Left cardiac atrium (tissue), 4 donors: ENCODE results near the gene TTC39B. TPM values are rescaled to one million over a fixed set of nuclear protein-coding genes. Genes with fewer than 3 reads are reported as not detected.

Experiments
- ATAC-seq, 2 donors: fragments of 200-7000 bp; cut with Tn5 transposase; one replicate each; pipeline ENCODE4 v1.9.1; 2020; ENCODE audit warnings: mild to moderate bottlenecking in 2 of 2, moderate library complexity in 2 of 2
- DNase-seq: peaks from one replicate; pipeline ENCODE4 v3.0.0-alpha.2; 2020
- intact Hi-C, 2 donors: fragments of 100-400 bp; cut with DNase I; formaldehyde crosslinking; loops; one replicate each; pipeline versions ENCODE4 v1.14.1 to v1.15.1; 2022 to 2023
- total RNA-seq, 2 donors: library from RNA; stranded (reverse); fragmentation: NEBNext Ultra II Directional; extraction: Animal tissue kit (Norgen Biotek cat#: 25700); gene quantifications; one replicate each; pipeline ENCODE4 v1.2.1, GENCODE V29; 2021
- donor health status: DM: no; HTN: yes; CAD: no.
- donor health status: DM: no; HTN: yes; CAD: no; lungs with severe emphysema.
- donor health status: DM: yes; HTN: yes; CAD: no.
- donor health status: Dilated cardiomyopathy.

Gene TTC39B
- total RNA-seq, 2 donors from 2014 or later, result 2.9 to 4.8 TPM

DNA sequence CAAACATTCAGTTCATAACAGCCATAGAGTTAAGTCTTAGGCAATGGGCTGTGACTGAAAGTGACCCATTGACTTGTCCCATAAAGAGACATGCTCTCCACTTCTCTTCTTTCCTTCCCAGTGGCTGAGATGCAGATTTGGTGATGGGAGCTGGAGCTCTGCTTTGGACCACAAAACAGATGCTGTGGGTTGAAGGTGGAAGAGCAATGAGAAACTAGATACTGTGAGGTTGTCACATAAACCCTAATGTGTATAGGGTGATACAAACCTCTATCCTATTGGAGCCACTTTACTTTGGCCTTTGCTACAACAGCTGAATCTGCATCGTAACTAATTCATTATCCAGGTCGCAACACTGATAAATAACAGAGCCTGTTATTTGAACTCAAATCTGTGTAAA lies 192.0 kb downstream of the TTC39B start:
- ATAC-seq, result no peak
- intact Hi-C loops, result no loop called here
- no peak for DNase-seq

Other genes starting within 250 kb of the TTC39B start
- gene SNAPC3, start 115.7 kb upstream of the TTC39B start, total RNA-seq, result 10 to 100 TPM; 22.6 to 23.6 TPM
- 10 to 100 TPM; 23.6 to 29.1 TPM for gene PSIP1, start 203.8 kb upstream of the TTC39B start, total RNA-seq
- 1 to 10 TPM; 1.4 to 1.8 TPM for gene CCDC171, start 245.8 kb upstream of the TTC39B start, total RNA-seq